Psoas muscle (tissue), 8 donors: Measurements from ENCODE around the gene SYTL5. TPM values are rescaled to one million over a fixed set of nuclear protein-coding genes. Genes with fewer than 3 reads are reported as not detected.

Source experiments
- ATAC-seq, 4 donors: fragments of 200-7000 bp; cut with Tn5 transposase; one replicate each; pipeline ENCODE4 v1.9.1; 2020; ENCODE audit warnings: moderate library complexity in 3 of 4, mild to moderate bottlenecking in 2 of 4
- DNase-seq, 2 donors: peaks; one replicate each; pipeline ENCODE4 v3.0.0-alpha.2; 2020
- H3K27ac ChIP-seq: fragments of 200-600 bp; one replicate; pipeline ENCODE4 v1.8.0; 2022
- H3K27me3 ChIP-seq, 3 donors: fragments of 200-600 bp in 1 of 3; one replicate each; pipeline versions ENCODE4 v1.6.1 to v1.8.0; 2013 to 2022; ENCODE audit warnings: low read length in 2 of 3, mild to moderate bottlenecking in 2 of 3, moderate library complexity in 1 of 3; ENCODE audit not compliant: insufficient read depth in 3 of 3
- H3K36me3 ChIP-seq, 2 donors: fragments of 200-600 bp in 1 of 2; one replicate each; pipeline versions ENCODE4 v1.6.1 to v1.8.0; 2013 to 2022; ENCODE audit warnings: low read depth in 1 of 2, mild to moderate bottlenecking in 1 of 2, moderate library complexity in 1 of 2; ENCODE audit not compliant: insufficient read depth in 1 of 2
- H3K4me1 ChIP-seq: fragments of 200-600 bp; one replicate; pipeline ENCODE4 v1.8.0; 2022
- H3K4me3 ChIP-seq: fragments of 200-600 bp; one replicate; pipeline ENCODE4 v1.8.0; 2022; ENCODE audit warnings: mild to moderate bottlenecking
- H3K9me3 ChIP-seq: fragments of 200-600 bp; one replicate; pipeline ENCODE4 v1.8.0; 2022
- CTCF ChIP-seq: fragments of 200-600 bp; IDR thresholded peaks from one replicate; pipeline ENCODE4 v1.8.0; 2022; ENCODE audit warnings: antibody characterized with exemption
- WGBS, 3 donors: extraction: QIAGEN DNeasy Blood & Tissue Kit; methylation state at CpG; one replicate each; pipeline versions ENCODE4 v1.1.6 to v1.1.7; 2013; 5-methylcytosine and 5-hydroxymethylcytosine counted together
- intact Hi-C, 2 donors: fragments of 100-400 bp; cut with DNase I; formaldehyde crosslinking; loops; one replicate each; pipeline versions ENCODE4 v1.11.0 to v1.14.2; 2022
- polyA plus RNA-seq, 3 donors: library from polyadenylated mRNA; stranded (reverse); fragments of 200-250 nt; gene quantifications; one replicate each; pipeline ENCODE4 v1.2.3, GENCODE V29; 2013
- total RNA-seq, 4 donors: library from RNA; stranded (reverse); fragmentation: NEBNext Ultra II Directional in 2 of 4; extraction: Animal tissue kit (Norgen Biotek cat#: 25700) in 2 of 4; gene quantifications; one replicate each; pipeline versions ENCODE4 v1.2.1 to v1.2.4, GENCODE V29; 2021 to 2023
- donor health status: healthy with polysubstance abuse.
- donor health status: DM: no; HTN: no; CAD: no; lungs with moderate emphysema.
- donor health status: Bipolar disorder and iron deficiency.
- donor health status: healthy.
- donor health status: DM: yes; HTN: yes; CAD: no.
- donor health status: DM: no; HTN: no; CAD: no.
- donor health status: DM: no; HTN: no; CAD: no.
- donor health status: DM: yes; HTN: yes; CAD: no.

Gene SYTL5
- total and polyA plus RNA-seq, 7 donors = 0.01 TPM; not detected in 6

- intact Hi-C loops = no loop called here
- 48 to 60% (median 58%) methylated on average over 6 of the region's 6 CpGs for WGBS, 3 donors
- DNase-seq (no peak), ATAC-seq (no peak)
- Histone ChIP-seq H3K36me3 (no peaks in the 10 kb centered on the region), H3K4me3 (no peak overlapping the region), H3K27me3 (peaks cover 0 to 13% (median 0%) of the 10 kb centered on the region in 3 donors), H3K9me3 (no peaks in the 10 kb centered on the region), H3K4me1 (no peaks in the 10 kb centered on the region), H3K27ac (no peak overlapping the region)
- no peak for TF ChIP-seq CTCF
Observed at GRCh38 chrX:38110231-38110630, 103.9 kb downstream of the SYTL5 start.

GRCh38 chrX:38111196-38111595 lies 104.8 kb downstream of the SYTL5 start:
- DNase-seq = no peak
- TF ChIP-seq CTCF = no peak
- no peaks in the 10 kb centered on the region for H3K4me1 ChIP-seq
- H3K9me3 ChIP-seq = no peaks in the 10 kb centered on the region
- no peaks in the 10 kb centered on the region for H3K36me3 ChIP-seq
- ATAC-seq = no peak
- no peak overlapping the region for H3K4me3 ChIP-seq
- H3K27me3 ChIP-seq = peaks cover 0 to 11% (median 0%) of the 10 kb centered on the region in 3 donors
- no peak overlapping the region for H3K27ac ChIP-seq
- intact Hi-C loops = no loop called here
- 86 to 98% (median 98%) methylated on average over 5 of the region's 5 CpGs for WGBS, 3 donors

GRCh38 chrX:38112566-38112965 lies 106.2 kb downstream of the SYTL5 start:
- 42 to 45% (median 43%) methylated on average over 4 of the region's 4 CpGs for WGBS, 3 donors
- no peaks in the 10 kb centered on the region for H3K36me3 ChIP-seq
- DNase-seq (no peak), ATAC-seq (no peak)
- H3K27ac ChIP-seq = no peak overlapping the region
- intact Hi-C loops = no loop called here
- H3K4me3 ChIP-seq = no peak overlapping the region
- no peaks in the 10 kb centered on the region for H3K4me1 ChIP-seq
- peaks cover 0 to 8% (median 0%) of the 10 kb centered on the region in 3 donors for H3K27me3 ChIP-seq
- no peaks in the 10 kb centered on the region for H3K9me3 ChIP-seq
- no peak for TF ChIP-seq CTCF

- TF ChIP-seq CTCF = no peak
- Histone ChIP-seq H3K27ac (no peak overlapping the region), H3K4me1 (no peaks in the 10 kb centered on the region), H3K36me3 (no peaks in the 10 kb centered on the region), H3K9me3 (no peaks in the 10 kb centered on the region), H3K4me3 (no peak overlapping the region), H3K27me3 (peaks cover 0 to 8% (median 0%) of the 10 kb centered on the region in 3 donors)
- intact Hi-C loops = no loop called here
- 21 to 38% (median 35%) methylated on average over 1 of the region's 1 CpG for WGBS, 3 donors
- ATAC-seq (no peak), DNase-seq (no peak)
Observed at GRCh38 chrX:38116706-38117105, 110.4 kb downstream of the SYTL5 start.

- Histone ChIP-seq H3K27me3 (peaks cover 0 to 8% (median 0%) of the 10 kb centered on the region in 3 donors), H3K4me1 (no peaks in the 10 kb centered on the region), H3K27ac (no peak overlapping the region), H3K9me3 (no peaks in the 10 kb centered on the region), H3K36me3 (no peaks in the 10 kb centered on the region), H3K4me3 (no peak overlapping the region)
- TF ChIP-seq CTCF = no peak
- no peak for ATAC-seq
- 48 to 52% (median 50%) methylated on average over 7 of the region's 7 CpGs for WGBS, 3 donors
- intact Hi-C loops = no loop called here
- no peak for DNase-seq
Observed at GRCh38 chrX:38117485-38117884, 111.1 kb downstream of the SYTL5 start.
